Measurements from ENCODE around the gene MYO15A. TPM values are rescaled to one million over a fixed set of nuclear protein-coding genes. Genes with fewer than 3 reads are reported as not detected.

Gene MYO15A
- total RNA-seq, 1 donor: 1.1 TPM

DNA sequence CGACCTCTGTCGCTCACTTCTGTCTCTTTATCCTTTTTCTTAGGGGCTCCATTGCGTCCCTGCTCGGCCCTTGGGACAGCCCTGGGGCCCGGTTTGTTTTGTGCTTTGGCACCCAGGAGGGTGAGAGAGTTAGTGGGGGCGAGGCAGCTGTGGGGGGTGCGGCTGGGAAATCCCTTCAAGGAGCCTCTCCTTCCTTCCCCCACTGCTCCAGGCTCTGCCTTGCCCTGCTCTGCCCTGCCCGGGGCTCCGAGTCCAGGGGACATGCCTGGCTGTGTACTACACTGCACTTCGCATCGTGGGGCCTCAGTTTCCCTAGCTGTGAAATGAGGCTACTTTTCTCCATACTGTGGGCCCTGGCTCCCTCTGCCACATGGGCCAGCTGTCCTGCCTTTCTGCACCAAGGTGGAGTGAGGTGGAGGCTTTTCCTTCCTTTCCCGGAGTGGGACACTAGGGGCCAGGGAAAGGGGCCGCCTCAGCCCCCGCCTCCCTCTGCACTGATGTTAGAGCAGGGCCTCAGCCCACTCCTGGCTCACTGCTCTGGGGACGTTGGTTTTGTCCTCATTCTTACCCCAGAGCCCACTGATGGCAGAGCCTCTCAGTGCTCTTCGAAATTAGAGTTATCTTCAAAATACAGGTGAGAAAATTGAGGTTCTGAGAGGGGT is 117.9 kb downstream of the MYO15A start:
- Histone ChIP-seq H3K79me2 (ENCODE audit: insufficient read depth, low read length) (peaks cover 57% of the 10 kb centered on the region), H3K4me2 (ENCODE audit: insufficient read depth, low read length) (peak overlapping the region; percentile 96), H3K4me3 (ENCODE audit: insufficient read depth, low read length) (peak overlapping the region; percentile 95), H2AFZ (ENCODE audit: low read length) (peak overlapping the region; percentile 78), H3K27ac (ENCODE audit: low read depth, low read length) (peak overlapping the region; percentile 74), H3K9me3 (ENCODE audit: low read depth, low read length) (no peaks in the 10 kb centered on the region), H3K36me3 (ENCODE audit: insufficient read depth, low read length) (no peaks in the 10 kb centered on the region), H3K4me1 (ENCODE audit: insufficient read depth, low read length) (peaks cover 25% of the 10 kb centered on the region), H4K20me1 (ENCODE audit: insufficient read depth, low read length) (peaks cover 48% of the 10 kb centered on the region), H3K27me3 (ENCODE audit: insufficient read depth, low read length) (no peaks in the 10 kb centered on the region)
- no peak for TF ChIP-seq CTCF (IDR thresholded peaks at IDR 0.05; ENCODE audit: extremely low read depth, low read depth, low read length)
- peak; percentile 93 for DNase-seq (ENCODE audit: insufficient read length, low spot score, missing footprints)

- Histone ChIP-seq H2AFZ (ENCODE audit: low read length) (no peak overlapping the region), H3K4me2 (ENCODE audit: insufficient read depth, low read length) (no peak overlapping the region)
Observed at GRCh38 chr17:18227635-18228034, 119.1 kb downstream of the MYO15A start.

GRCh38 chr17:18228176-18228682 is 119.7 kb downstream of the MYO15A start:
- Histone ChIP-seq H3K9me3 (ENCODE audit: low read depth, low read length) (no peaks in the 10 kb centered on the region), H3K79me2 (ENCODE audit: insufficient read depth, low read length) (peaks cover 72% of the 10 kb centered on the region), H2AFZ (ENCODE audit: low read length) (no peak overlapping the region), H4K20me1 (ENCODE audit: insufficient read depth, low read length) (peaks cover 60% of the 10 kb centered on the region), H3K27me3 (ENCODE audit: insufficient read depth, low read length) (no peaks in the 10 kb centered on the region), H3K36me3 (ENCODE audit: insufficient read depth, low read length) (peaks cover 5% of the 10 kb centered on the region), H3K4me1 (ENCODE audit: insufficient read depth, low read length) (peaks cover 24% of the 10 kb centered on the region), H3K4me2 (ENCODE audit: insufficient read depth, low read length) (no peak overlapping the region), H3K27ac (ENCODE audit: low read depth, low read length) (no peak overlapping the region), H3K4me3 (ENCODE audit: insufficient read depth, low read length) (no peak overlapping the region)
- peak; percentile 85 for DNase-seq (ENCODE audit: insufficient read length, low spot score, missing footprints)
- no peak for TF ChIP-seq CTCF (IDR thresholded peaks at IDR 0.05; ENCODE audit: extremely low read depth, low read depth, low read length)

More at GRCh38 chr17:18227635-18228034, 119.1 kb downstream of the MYO15A start:
- no peak for TF ChIP-seq CTCF (IDR thresholded peaks at IDR 0.05; ENCODE audit: extremely low read depth, low read depth, low read length)
- H3K36me3 ChIP-seq (ENCODE audit: insufficient read depth, low read length): peaks cover under 1% of the 10 kb centered on the region
- H3K27me3 ChIP-seq (ENCODE audit: insufficient read depth, low read length): no peaks in the 10 kb centered on the region
- DNase-seq (ENCODE audit: insufficient read length, low spot score, missing footprints): peak; percentile 53
- no peak overlapping the region for H3K27ac ChIP-seq (ENCODE audit: low read depth, low read length)
- peaks cover 54% of the 10 kb centered on the region for H4K20me1 ChIP-seq (ENCODE audit: insufficient read depth, low read length)
- H3K79me2 ChIP-seq (ENCODE audit: insufficient read depth, low read length): peaks cover 67% of the 10 kb centered on the region
- H3K4me3 ChIP-seq (ENCODE audit: insufficient read depth, low read length): no peak overlapping the region
- H3K9me3 ChIP-seq (ENCODE audit: low read depth, low read length): no peaks in the 10 kb centered on the region
- H3K4me1 ChIP-seq (ENCODE audit: insufficient read depth, low read length): peaks cover 24% of the 10 kb centered on the region

GRCh38 chr17:18229254-18229653 is 120.7 kb downstream of the MYO15A start:
- Histone ChIP-seq H3K27me3 (ENCODE audit: insufficient read depth, low read length) (no peaks in the 10 kb centered on the region), H3K4me2 (ENCODE audit: insufficient read depth, low read length) (no peak overlapping the region), H3K79me2 (ENCODE audit: insufficient read depth, low read length) (peaks cover 79% of the 10 kb centered on the region), H4K20me1 (ENCODE audit: insufficient read depth, low read length) (peaks cover 61% of the 10 kb centered on the region), H3K36me3 (ENCODE audit: insufficient read depth, low read length) (peaks cover 13% of the 10 kb centered on the region), H3K27ac (ENCODE audit: low read depth, low read length) (no peak overlapping the region), H2AFZ (ENCODE audit: low read length) (no peak overlapping the region), H3K9me3 (ENCODE audit: low read depth, low read length) (no peaks in the 10 kb centered on the region), H3K4me3 (ENCODE audit: insufficient read depth, low read length) (no peak overlapping the region), H3K4me1 (ENCODE audit: insufficient read depth, low read length) (peaks cover 22% of the 10 kb centered on the region)
- DNase-seq (ENCODE audit: insufficient read length, low spot score, missing footprints): peak; percentile 80
- no peak for TF ChIP-seq CTCF (IDR thresholded peaks at IDR 0.05; ENCODE audit: extremely low read depth, low read depth, low read length)
